Neural progenitor cell (in vitro differentiated cells): ENCODE data around the gene ZFAND6. TPM values are rescaled to one million over a fixed set of nuclear protein-coding genes. Genes with fewer than 3 reads are reported as not detected.

Source experiments
- DNase-seq: peaks from one replicate; pipeline ENCODE4 v3.0.0-alpha.2; 2016; ENCODE audit warnings: low spot score
- H2AFZ ChIP-seq: fragments of 200-600 bp; sonication (generic); replicated peaks from 2 replicates; pipeline ENCODE4 v1.6.1; 2016; ENCODE audit warnings: antibody characterized with exemption
- H3F3A ChIP-seq: fragments of 200-600 bp; sonication (generic); 2 replicates; pipeline ENCODE4 v1.6.1; 2016; ENCODE audit warnings: antibody characterized with exemption, low read depth
- H3K27ac ChIP-seq: fragments of 200-600 bp; sonication (generic); 2 replicates; pipeline ENCODE4 v1.5.1; 2016; ENCODE audit warnings: mild to moderate bottlenecking
- H3K27me3 ChIP-seq: fragments of 200-600 bp; sonication (generic); 2 replicates; pipeline ENCODE4 v1.6.1; 2016; ENCODE audit warnings: mild to moderate bottlenecking, moderate library complexity
- H3K36me3 ChIP-seq: fragments of 200-600 bp; sonication (generic); 2 replicates; pipeline ENCODE4 v1.5.1; 2016
- H3K4me1 ChIP-seq: fragments of 200-600 bp; sonication (generic); 2 replicates; pipeline ENCODE4 v1.6.1; 2016; ENCODE audit warnings: mixed run types
- H3K4me2 ChIP-seq: fragments of 200-600 bp; sonication (generic); 2 replicates; pipeline ENCODE4 v1.6.1; 2016
- H3K4me3 ChIP-seq: fragments of 200-600 bp; sonication (generic); 2 replicates; pipeline ENCODE4 v1.5.1; 2016
- H3K79me2 ChIP-seq: fragments of 200-600 bp; sonication (generic); 2 replicates; pipeline ENCODE4 v1.6.1; 2016; ENCODE audit warnings: low read depth
- H3K9ac ChIP-seq: fragments of 200-600 bp; sonication (generic); 2 replicates; pipeline ENCODE4 v1.6.1; 2016
- H3K9me3 ChIP-seq: fragments of 200-600 bp; sonication (generic); 2 replicates; pipeline ENCODE4 v1.5.1; 2016; ENCODE audit warnings: low read depth
- H4K20me1 ChIP-seq: fragments of 200-600 bp; sonication (generic); 2 replicates; pipeline ENCODE4 v1.6.1; 2016; ENCODE audit warnings: low read depth
- H3K27ac Mint-ChIP-seq: 3 replicates; pipeline ENCODE4 v1.8.0; 2021; ENCODE audit warnings: mixed read lengths
- H3K27me3 Mint-ChIP-seq: 2 replicates; pipeline ENCODE4 v1.8.0; 2022; ENCODE audit warnings: low read depth, mild to moderate bottlenecking, inconsistent platforms, moderate library complexity, mixed read lengths; ENCODE audit not compliant: insufficient read depth
- H3K36me3 Mint-ChIP-seq: 3 replicates; pipeline ENCODE4 v1.8.0; 2021; ENCODE audit warnings: mixed read lengths
- H3K4me1 Mint-ChIP-seq: 3 replicates; pipeline ENCODE4 v1.8.0; 2021; ENCODE audit warnings: mixed read lengths
- H3K4me3 Mint-ChIP-seq: 3 replicates; pipeline ENCODE4 v1.8.0; 2021; ENCODE audit warnings: mild to moderate bottlenecking, moderate library complexity, mixed read lengths
- H3K9me3 Mint-ChIP-seq: 3 replicates; pipeline ENCODE4 v1.8.0; 2020; ENCODE audit warnings: mixed read lengths
- EZH2 ChIP-seq: fragments of 200-600 bp; sonication (generic); IDR thresholded peaks from 2 replicates; pipeline ENCODE4 v1.6.1; 2017; ENCODE audit warnings: antibody characterized with exemption, mild to moderate bottlenecking, moderate library complexity
- EZH2phosphoT487 ChIP-seq: fragments of 200-600 bp; sonication (generic); IDR thresholded peaks from 2 replicates; pipeline ENCODE4 v1.6.1; 2017; ENCODE audit warnings: antibody characterized with exemption
- total RNA-seq: library from RNA; depleted of rRNA; stranded (reverse); fragments of >200 nt; gene quantifications from 2 replicates; pipeline ENCODE4 v1.2.3, GENCODE V29; 2015; ENCODE audit warnings: low replicate concordance
- TF ChIP-seq, protein P1 (sequence below): fragments of 200-600 bp; sonication (generic); IDR thresholded peaks from 2 replicates; pipeline ENCODE4 v1.5.1; 2017; ENCODE audit warnings: antibody characterized with exemption, mild to moderate bottlenecking

ZFAND6 gene
- total RNA-seq, 1 donor from 2014 or later, result 329 TPM

DNA sequence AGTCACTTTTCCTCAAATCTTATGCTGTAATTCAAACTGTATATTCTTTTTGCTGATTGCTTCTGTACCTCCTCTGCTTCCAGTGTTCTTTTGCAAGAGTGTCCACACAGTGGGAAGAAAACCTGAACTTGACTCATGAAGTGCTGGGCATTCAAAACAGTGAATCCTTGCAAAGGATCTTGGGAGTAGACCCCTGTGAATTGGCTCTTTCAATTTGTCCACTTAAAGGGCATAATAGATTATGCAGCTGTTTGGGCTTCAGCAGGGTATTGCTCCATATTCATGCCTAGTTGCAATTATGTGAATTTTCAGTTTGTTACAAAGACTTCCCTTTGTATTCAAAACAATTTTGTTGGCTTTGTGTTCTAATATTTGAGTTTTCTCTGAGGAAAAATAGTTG is 11.4 kb downstream of the ZFAND6 start:
- TF ChIP-seq EZH2 (no peak), EZH2phosphoT487 (no peak)
- TF ChIP-seq, protein P1, sequence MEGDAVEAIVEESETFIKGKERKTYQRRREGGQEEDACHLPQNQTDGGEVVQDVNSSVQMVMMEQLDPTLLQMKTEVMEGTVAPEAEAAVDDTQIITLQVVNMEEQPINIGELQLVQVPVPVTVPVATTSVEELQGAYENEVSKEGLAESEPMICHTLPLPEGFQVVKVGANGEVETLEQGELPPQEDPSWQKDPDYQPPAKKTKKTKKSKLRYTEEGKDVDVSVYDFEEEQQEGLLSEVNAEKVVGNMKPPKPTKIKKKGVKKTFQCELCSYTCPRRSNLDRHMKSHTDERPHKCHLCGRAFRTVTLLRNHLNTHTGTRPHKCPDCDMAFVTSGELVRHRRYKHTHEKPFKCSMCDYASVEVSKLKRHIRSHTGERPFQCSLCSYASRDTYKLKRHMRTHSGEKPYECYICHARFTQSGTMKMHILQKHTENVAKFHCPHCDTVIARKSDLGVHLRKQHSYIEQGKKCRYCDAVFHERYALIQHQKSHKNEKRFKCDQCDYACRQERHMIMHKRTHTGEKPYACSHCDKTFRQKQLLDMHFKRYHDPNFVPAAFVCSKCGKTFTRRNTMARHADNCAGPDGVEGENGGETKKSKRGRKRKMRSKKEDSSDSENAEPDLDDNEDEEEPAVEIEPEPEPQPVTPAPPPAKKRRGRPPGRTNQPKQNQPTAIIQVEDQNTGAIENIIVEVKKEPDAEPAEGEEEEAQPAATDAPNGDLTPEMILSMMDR, result no peak
- H3K4me1 Mint-ChIP-seq, result peaks cover 40% of the 10 kb centered on the region
- Histone ChIP-seq H3K27ac (no peak overlapping the region), H2AFZ (no peak overlapping the region), H3F3A (peaks cover 3% of the 10 kb centered on the region), H3K9ac (no peak overlapping the region), H3K27me3 (no peaks in the 10 kb centered on the region), H3K9me3 (no peaks in the 10 kb centered on the region), H3K4me3 (no peak overlapping the region), H3K4me2 (no peak overlapping the region), H3K79me2 (peaks cover 100% of the 10 kb centered on the region), H3K4me1 (peaks cover 25% of the 10 kb centered on the region), H3K36me3 (no peaks in the 10 kb centered on the region), H4K20me1 (peaks cover 79% of the 10 kb centered on the region)
- H3K9me3 Mint-ChIP-seq, result no peaks in the 10 kb centered on the region
- DNase-seq, result no peak
- H3K27ac Mint-ChIP-seq, result no peak overlapping the region
- no peak overlapping the region for H3K4me3 Mint-ChIP-seq
- H3K36me3 Mint-ChIP-seq, result no peaks in the 10 kb centered on the region
- no peaks in the 10 kb centered on the region for H3K27me3 Mint-ChIP-seq

DNA sequence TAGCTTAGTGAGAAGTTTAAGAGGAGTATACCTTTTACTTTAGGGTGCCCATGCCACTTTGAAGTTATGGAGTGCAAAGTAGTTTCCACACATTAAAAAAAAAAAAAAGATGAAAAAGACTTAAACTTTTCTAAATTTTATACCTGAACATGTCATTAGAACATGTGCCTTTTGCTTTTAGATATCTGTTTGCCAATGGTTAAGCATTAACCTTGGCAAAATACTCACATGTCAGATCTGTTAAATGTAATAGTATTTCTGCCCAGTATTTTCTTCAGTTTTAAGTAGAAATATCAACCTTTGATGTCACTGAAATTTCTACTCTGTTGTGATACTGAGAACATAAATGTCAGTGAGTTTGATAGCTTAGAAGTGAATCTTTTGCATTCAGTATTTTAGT is 12.2 kb downstream of the ZFAND6 start:
- peaks cover 33% of the 10 kb centered on the region for H3K4me1 ChIP-seq
- no peaks in the 10 kb centered on the region for H3K9me3 Mint-ChIP-seq
- no peak for TF ChIP-seq EZH2
- TF ChIP-seq, protein P1, result no peak
- TF ChIP-seq EZH2phosphoT487, result no peak
- H3K79me2 ChIP-seq, result peaks cover 100% of the 10 kb centered on the region
- no peaks in the 10 kb centered on the region for H3K27me3 ChIP-seq
- DNase-seq, result no peak
- H3K9me3 ChIP-seq, result no peaks in the 10 kb centered on the region
- no peak overlapping the region for H3K9ac ChIP-seq
- no peak overlapping the region for H2AFZ ChIP-seq
- H3K27me3 Mint-ChIP-seq, result no peaks in the 10 kb centered on the region
- no peak overlapping the region for H3K27ac ChIP-seq
- peaks cover 49% of the 10 kb centered on the region for H3K4me1 Mint-ChIP-seq
- H3K4me3 Mint-ChIP-seq, result peak overlapping the region; percentile 25
- H4K20me1 ChIP-seq, result peaks cover 84% of the 10 kb centered on the region
- H3F3A ChIP-seq, result peaks cover 3% of the 10 kb centered on the region
- H3K27ac Mint-ChIP-seq, result no peak overlapping the region
- peak overlapping the region; percentile 67 for H3K4me3 ChIP-seq
- peak overlapping the region; percentile 66 for H3K4me2 ChIP-seq
- no peaks in the 10 kb centered on the region for H3K36me3 Mint-ChIP-seq
- H3K36me3 ChIP-seq, result no peaks in the 10 kb centered on the region

DNA sequence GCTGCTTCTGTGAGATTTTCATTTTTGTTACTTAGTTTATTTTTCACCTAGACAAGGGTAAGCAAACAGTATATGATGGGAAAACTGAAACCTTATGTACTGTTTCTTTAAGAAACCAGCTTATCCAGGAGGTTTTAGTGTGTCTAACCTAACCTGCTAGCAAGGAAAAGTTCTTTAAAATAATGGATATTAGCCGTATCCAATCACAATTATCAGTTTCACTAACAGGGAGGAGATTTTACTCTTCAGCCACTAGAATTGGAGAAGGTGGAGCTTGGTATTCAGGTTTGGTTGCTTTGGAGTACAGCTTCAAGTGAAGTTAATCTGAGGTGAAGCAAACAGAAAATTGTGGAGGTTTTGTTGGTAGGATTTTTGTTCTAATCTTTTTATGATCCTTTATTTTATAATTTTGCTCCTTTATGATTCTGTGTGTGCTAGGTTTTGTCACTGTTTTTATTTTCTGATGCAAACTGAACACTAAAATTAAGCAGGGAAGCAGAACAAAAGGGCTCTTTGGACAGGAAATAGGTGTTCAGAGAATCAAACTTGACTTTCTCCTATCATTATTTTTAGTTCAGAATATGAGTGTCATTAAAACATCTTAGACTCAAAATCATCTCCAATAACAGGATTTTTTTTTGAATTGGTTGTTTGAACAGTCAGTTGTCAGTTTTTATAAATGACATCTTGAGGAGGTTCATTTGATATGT is 13.0 kb downstream of the ZFAND6 start:
- Histone ChIP-seq H4K20me1 (peaks cover 83% of the 10 kb centered on the region), H2AFZ (no peak overlapping the region), H3K4me1 (peaks cover 39% of the 10 kb centered on the region), H3K79me2 (peaks cover 100% of the 10 kb centered on the region), H3K36me3 (peaks cover 3% of the 10 kb centered on the region), H3K9me3 (no peaks in the 10 kb centered on the region), H3F3A (peaks cover 3% of the 10 kb centered on the region), H3K27ac (no peak overlapping the region), H3K9ac (peak overlapping the region; percentile 33), H3K4me2 (peak overlapping the region; percentile 87), H3K4me3 (peak overlapping the region; percentile 67), H3K27me3 (no peaks in the 10 kb centered on the region)
- peak overlapping the region; percentile 80 for H3K27ac Mint-ChIP-seq
- no peaks in the 10 kb centered on the region for H3K9me3 Mint-ChIP-seq
- DNase-seq, result peak; percentile 82
- H3K27me3 Mint-ChIP-seq, result no peaks in the 10 kb centered on the region
- no peak for TF ChIP-seq EZH2
- TF ChIP-seq EZH2phosphoT487, result no peak
- TF ChIP-seq, protein P1, result no peak
- H3K36me3 Mint-ChIP-seq, result no peaks in the 10 kb centered on the region
- H3K4me1 Mint-ChIP-seq, result peaks cover 53% of the 10 kb centered on the region
- H3K4me3 Mint-ChIP-seq, result peak overlapping the region; percentile 93
